HCT116 (cell line): ENCODE data around the gene MCF2L2. TPM values are rescaled to one million over a fixed set of nuclear protein-coding genes. Genes with fewer than 3 reads are reported as not detected.

Experiments used
- ATAC-seq: fragments of 200-7000 bp; cut with Tn5 transposase; 2 replicates; pipeline ENCODE4 v1.9.1; 2020; ENCODE audit warnings: mild to moderate bottlenecking, moderate library complexity
- BruUV-seq: library from RNA; stranded (reverse); fragments of 400-500 nt; replicated peaks from 2 replicates; lab custom pipeline; 2021; lab: Mats Ljungman, UMichigan
- CTCF ChIA-PET: fragments of 300-600 bp; sonication (Branson Sonifier 250); formaldehyde crosslinking; loops from one replicate; lab custom pipeline; 2021; ENCODE audit warnings: antibody characterized with exemption; lab: Charles Lee
- POLR2A ChIA-PET: fragments of 300-600, 350-600 bp; sonication (Branson Sonifier 250); formaldehyde crosslinking; loops from one replicate; lab custom pipeline; 2021; ENCODE audit warnings: antibody characterized with exemption; lab: Charles Lee
- RAD21 ChIA-PET, 2 experiments: fragments of 300-600 bp; sonication (Branson Sonifier 250); formaldehyde crosslinking; loops; one replicate each; lab custom pipeline; 2023; ENCODE audit warnings: low total read pairs in 2 of 2; ENCODE audit not compliant: uncharacterized antibody in 2 of 2, unreplicated experiment in 2 of 2, low non-redundant PET in 1 of 2; lab: Charles Lee
- DNase-seq: peaks from one replicate; pipeline ENCODE4 v3.0.0-alpha.2; 2010; ENCODE audit warnings: low read depth, low spot score
- H2AFZ ChIP-seq: fragments of 200-600 bp; shearing (Covaris generic), sonication (generic); 2 replicates; pipeline ENCODE4 v1.6.1; 2017; ENCODE audit warnings: low read depth, mixed run types, mixed read lengths, antibody characterized with exemption, low read length; ENCODE audit not compliant: poor library complexity, severe bottlenecking
- H3K27ac ChIP-seq: 2 replicates; pipeline ENCODE4 v1.5.1; 2012; ENCODE audit warnings: low read depth, low read length
- H3K27me3 ChIP-seq: fragments of 200-600 bp; sonication (generic); 2 replicates; pipeline ENCODE4 v1.6.1; 2016; ENCODE audit warnings: mixed run types, low read length, mixed read lengths; ENCODE audit not compliant: insufficient read depth
- H3K36me3 ChIP-seq, 2 experiments: fragments of 200-500 bp in 1 of 2; fragments of 200-600 bp in 1 of 2; sonication (Bioruptor generic) in 1 of 2; sonication (generic) in 1 of 2; 2 replicates each; pipeline versions ENCODE4 v1.5.1 to v1.6.1; 2014 to 2016; ENCODE audit warnings: low read length in 2 of 2, inconsistent platforms in 1 of 2, mixed read lengths in 1 of 2, mixed run types in 1 of 2; ENCODE audit not compliant: insufficient read depth in 2 of 2, control insufficient read depth in 1 of 2
- H3K4me1 ChIP-seq, 2 experiments: fragments of 200-600 bp in 1 of 2; sonication (generic) in 1 of 2; 2 replicates each; pipeline versions ENCODE4 v1.5.1 to v1.6.1; 2012 to 2017; ENCODE audit warnings: low read length in 2 of 2, inconsistent platforms in 1 of 2, mild to moderate bottlenecking in 1 of 2, mixed read lengths in 1 of 2, mixed run types in 1 of 2, moderate library complexity in 1 of 2; ENCODE audit not compliant: insufficient read depth in 2 of 2, control insufficient read depth in 1 of 2
- H3K4me2 ChIP-seq: fragments of 200-600 bp; sonication (generic); 2 replicates; pipeline ENCODE4 v1.6.1; 2017; ENCODE audit warnings: mixed run types, low read length, mixed read lengths
- H3K4me3 ChIP-seq, 2 experiments: fragments of 200-600 bp in 1 of 2; sonication (generic) in 1 of 2; replicated peaks in 1 of 2; 2 replicates each; pipeline ENCODE4 v1.5.1; 2011 to 2016; ENCODE audit warnings: low read length in 2 of 2, control low read depth in 1 of 2, low read depth in 1 of 2, mild to moderate bottlenecking in 1 of 2, mixed read lengths in 1 of 2, mixed run types in 1 of 2
- H3K79me2 ChIP-seq: fragments of 200-600 bp; sonication (generic); 2 replicates; pipeline ENCODE4 v1.6.1; 2017; ENCODE audit warnings: mild to moderate bottlenecking, mixed run types, low read length, moderate library complexity, mixed read lengths; ENCODE audit not compliant: insufficient read depth
- H3K9ac ChIP-seq: fragments of 200-600 bp; sonication (generic); 2 replicates; pipeline ENCODE4 v1.6.1; 2016; ENCODE audit warnings: low read length, mixed read lengths
- H3K9me2 ChIP-seq: fragments of 200-600 bp; sonication (generic), shearing (Covaris generic); 2 replicates; pipeline ENCODE4 v1.6.1; 2017; ENCODE audit warnings: mixed run types, mild to moderate bottlenecking, moderate library complexity; ENCODE audit not compliant: insufficient read depth
- H3K9me3 ChIP-seq, 2 experiments: fragments of 200-500 bp in 1 of 2; fragments of 200-600 bp in 1 of 2; sonication (Bioruptor generic) in 1 of 2; sonication (generic) in 1 of 2; 2 replicates each; pipeline ENCODE4 v1.6.1; 2014 to 2017; ENCODE audit warnings: low read length in 2 of 2, mixed read lengths in 2 of 2, inconsistent platforms in 1 of 2, low read depth in 1 of 2, mild to moderate bottlenecking in 1 of 2, mixed run types in 1 of 2, moderate library complexity in 1 of 2; ENCODE audit not compliant: control insufficient read depth in 1 of 2, insufficient read depth in 1 of 2
- H4K20me1 ChIP-seq: fragments of 200-600 bp; sonication (generic), shearing (Covaris generic); 2 replicates; pipeline ENCODE4 v1.6.1; 2017; ENCODE audit warnings: mixed run types, mild to moderate bottlenecking, moderate library complexity; ENCODE audit not compliant: insufficient read depth
- CTCF ChIP-seq, 3 experiments: fragments of 200-600 bp in 1 of 3; sonication (generic) in 1 of 3; IDR thresholded peaks in 2 of 3; conservative IDR thresholded peaks in 1 of 3; 2 replicates each; pipeline ENCODE4 v1.5.1; 2012 to 2017; ENCODE audit warnings: low read depth in 2 of 3, low read length in 2 of 3, antibody characterized with exemption in 1 of 3, borderline replicate concordance in 1 of 3, control low read depth in 1 of 3, mild to moderate bottlenecking in 1 of 3, mixed read lengths in 1 of 3, mixed run types in 1 of 3, moderate library complexity in 1 of 3; ENCODE audit not compliant: insufficient read depth in 1 of 3
- EZH2 ChIP-seq: fragments of 200-600 bp; sonication (generic); IDR thresholded peaks from 2 replicates; pipeline ENCODE4 v1.6.1; 2017; ENCODE audit warnings: antibody characterized with exemption, mixed run types
- EZH2phosphoT487 ChIP-seq: fragments of 200-600 bp; IDR thresholded peaks from 2 replicates; pipeline ENCODE4 v1.6.1; 2018; ENCODE audit warnings: antibody characterized with exemption, borderline replicate concordance
- FOSL1 ChIP-seq: IDR thresholded peaks from 2 replicates; pipeline ENCODE4 v1.6.1; 2012; ENCODE audit warnings: low read depth
- RAD21 ChIP-seq: IDR thresholded peaks from 2 replicates; pipeline ENCODE4 v1.6.1; 2012; ENCODE audit warnings: low read depth, mild to moderate bottlenecking
- REST ChIP-seq: IDR thresholded peaks from 2 replicates; pipeline ENCODE4 v1.6.1; 2012; ENCODE audit warnings: low read depth
- ZFX ChIP-seq: fragments of 450-650 bp; IDR thresholded peaks from 2 replicates; pipeline ENCODE4 v1.6.1; 2017
- intact Hi-C: fragments of 100-400 bp; cut with micrococcal nuclease; formaldehyde crosslinking; loops from 2 replicates; pipeline ENCODE4 v1.10.0; 2022
- total RNA-seq: library from RNA; stranded (reverse); gene quantifications from one replicate; pipeline ENCODE4 v1.2.1, GENCODE V29; 2021; ENCODE audit not compliant: unreplicated experiment

MCF2L2 gene
- total RNA-seq, 1 experiment from 2014 or later = 1.5 TPM

GRCh38 chr3:183211352-183211751 lies 217.1 kb downstream of the MCF2L2 start:
- Histone ChIP-seq H2AFZ (no peak overlapping the region), H3K9me2 (no peaks in the 10 kb centered on the region), H3K4me1 (peaks cover 0 to 12% of the 10 kb centered on the region in 2 experiments; a peak in 1 of 4 replicates), H3K27me3 (no peaks in the 10 kb centered on the region), H3K4me2 (no peak overlapping the region), H4K20me1 (no peaks in the 10 kb centered on the region), H3K9me3 (no peaks in the 10 kb centered on the region), H3K79me2 (no peaks in the 10 kb centered on the region), H3K27ac (no peak overlapping the region), H3K9ac (no peak overlapping the region), H3K4me3 (no peak overlapping the region), H3K36me3 (no peaks in the 10 kb centered on the region)
- ChIA-PET RAD21 (no interaction called here), POLR2A (no interaction called here), CTCF (no interaction called here)
- BruUV-seq = no TSS peak
- ATAC-seq = no peak
- TF ChIP-seq REST = no peak
- TF ChIP-seq FOSL1 = no peak
- TF ChIP-seq CTCF (IDR thresholded peaks at IDR 0.05 in 2 of 3, conservative IDR thresholded peaks at IDR 0.05 in 1 of 3; ENCODE audit: borderline replicate concordance in 1 of 3, insufficient read depth in 1 of 3, low read depth in 2 of 3, low read length in 2 of 3) = no peak
- TF ChIP-seq RAD21 = no peak
- no peak for TF ChIP-seq ZFX
- no peak for TF ChIP-seq EZH2phosphoT487
- no peak for TF ChIP-seq EZH2
- intact Hi-C loops = no loop called here
- DNase-seq = no peak
